A549 (cell line): ENCODE results near the gene CLN6. TPM values are rescaled to one million over a fixed set of nuclear protein-coding genes. Genes with fewer than 3 reads are reported as not detected.

Experiments
- polyA plus RNA-seq, 4 experiments: library from polyadenylated mRNA; depleted of rRNA in 3 of 4; stranded (reverse); fragments of >200 nt; fragmentation: RNase III in 1 of 4; extraction: RNeasy Plus Mini Kit Qiagen cat#74134 plus additional on column Dnase treatment in 1 of 4; gene quantifications; 2 replicates in 3 of 4; 3 replicates in 1 of 4; pipeline ENCODE4 v1.2.3, GENCODE V29; 2011 to 2017

CLN6 gene
- polyA plus RNA-seq, 2 of the 4 experiments (the other 2 are of a cell fraction): 47.5 to 69.7 TPM

Other genes with a start within 250 kb of the CLN6 start
- gene PIAS1, start 175.4 kb downstream of the CLN6 start, polyA plus RNA-seq (2011; rRNA removed): 49.5 and 53.7 TPM in 2 replicates
- gene PIAS1, start 175.4 kb downstream of the CLN6 start, polyA plus RNA-seq (2017; fragmentation: RNase III; extraction: RNeasy Plus Mini Kit Qiagen cat#74134 plus additional on column Dnase treatment): 18.0 to 23.2 TPM (median 21.4 TPM) in 3 replicates
- 10.4 and 18.2 TPM in 2 replicates for gene CALML4, start 24.4 kb downstream of the CLN6 start, polyA plus RNA-seq (2011; rRNA removed)
- gene CALML4, start 24.4 kb downstream of the CLN6 start, polyA plus RNA-seq (2017; fragmentation: RNase III; extraction: RNeasy Plus Mini Kit Qiagen cat#74134 plus additional on column Dnase treatment): 11.0 to 13.8 TPM (median 12.1 TPM) in 3 replicates
- gene FEM1B, start 48.0 kb upstream of the CLN6 start, polyA plus RNA-seq (2011; rRNA removed): 59.1 and 103 TPM in 2 replicates
- 18.4 to 19.7 TPM (median 19.5 TPM) in 3 replicates for gene FEM1B, start 48.0 kb upstream of the CLN6 start, polyA plus RNA-seq (2017; fragmentation: RNase III; extraction: RNeasy Plus Mini Kit Qiagen cat#74134 plus additional on column Dnase treatment)
- gene ITGA11, start 202.4 kb upstream of the CLN6 start, polyA plus RNA-seq (2011; rRNA removed): 8.3 and 13.2 TPM in 2 replicates
- 10.1 to 22.0 TPM (median 17.2 TPM) in 3 replicates for gene ITGA11, start 202.4 kb upstream of the CLN6 start, polyA plus RNA-seq (2017; fragmentation: RNase III; extraction: RNeasy Plus Mini Kit Qiagen cat#74134 plus additional on column Dnase treatment)